HG02571 (cell line): ENCODE results near the gene XAGE2.

ENCODE experiments used
- ATAC-seq: cut with Tn5 transposase; IDR thresholded peaks from one replicate; pipeline ENCODE4 v1.9.1; 2021; ENCODE audit warnings: mild to moderate bottlenecking, moderate library complexity; ENCODE audit not compliant: unreplicated experiment

The XAGE2 gene

DNA sequence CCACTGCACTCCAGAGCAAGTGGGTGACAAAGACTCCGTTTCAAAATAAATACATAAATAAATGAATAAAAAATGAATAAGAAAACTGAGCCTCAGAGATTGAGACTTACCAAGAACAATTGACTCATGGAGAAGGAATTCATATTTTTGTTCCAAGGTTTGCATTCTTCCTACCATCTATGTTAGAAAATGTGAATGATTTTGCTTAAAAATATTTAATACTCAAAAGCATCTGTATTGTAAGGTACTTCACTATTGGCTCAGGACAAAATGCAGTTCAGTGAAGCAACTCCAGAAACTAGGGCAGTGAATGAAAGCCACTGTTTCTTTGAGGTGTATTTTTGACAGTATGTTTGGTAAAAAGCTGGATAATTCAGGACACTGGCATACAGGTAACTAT is 54.1 kb downstream of the XAGE2 start:
- no peak for ATAC-seq

- ATAC-seq: no peak
Observed at GRCh38 chrX:52424656-52425055, 55.8 kb downstream of the XAGE2 start.
